ENCODE results near the gene PRRC1.

DNA sequence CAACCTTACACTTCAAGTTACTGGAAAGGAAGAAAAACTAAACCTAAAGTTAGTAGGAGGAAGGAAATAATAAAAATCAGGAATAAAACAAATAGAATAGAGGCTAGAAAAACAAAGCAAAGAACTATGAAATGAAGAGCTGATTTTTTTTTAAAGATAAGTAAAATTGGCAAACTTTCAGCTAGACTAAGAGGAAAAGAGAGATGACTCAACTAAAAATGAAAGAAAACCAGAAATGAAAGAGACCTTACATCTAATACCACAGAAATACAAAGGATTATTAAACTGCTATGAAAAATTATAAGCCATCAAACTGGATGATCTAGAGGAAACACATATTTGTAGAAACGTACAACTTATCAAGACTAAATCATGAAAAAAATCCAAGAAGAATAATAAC lies 60.0 kb downstream of the PRRC1 start:
- TF ChIP-seq, protein P1, sequence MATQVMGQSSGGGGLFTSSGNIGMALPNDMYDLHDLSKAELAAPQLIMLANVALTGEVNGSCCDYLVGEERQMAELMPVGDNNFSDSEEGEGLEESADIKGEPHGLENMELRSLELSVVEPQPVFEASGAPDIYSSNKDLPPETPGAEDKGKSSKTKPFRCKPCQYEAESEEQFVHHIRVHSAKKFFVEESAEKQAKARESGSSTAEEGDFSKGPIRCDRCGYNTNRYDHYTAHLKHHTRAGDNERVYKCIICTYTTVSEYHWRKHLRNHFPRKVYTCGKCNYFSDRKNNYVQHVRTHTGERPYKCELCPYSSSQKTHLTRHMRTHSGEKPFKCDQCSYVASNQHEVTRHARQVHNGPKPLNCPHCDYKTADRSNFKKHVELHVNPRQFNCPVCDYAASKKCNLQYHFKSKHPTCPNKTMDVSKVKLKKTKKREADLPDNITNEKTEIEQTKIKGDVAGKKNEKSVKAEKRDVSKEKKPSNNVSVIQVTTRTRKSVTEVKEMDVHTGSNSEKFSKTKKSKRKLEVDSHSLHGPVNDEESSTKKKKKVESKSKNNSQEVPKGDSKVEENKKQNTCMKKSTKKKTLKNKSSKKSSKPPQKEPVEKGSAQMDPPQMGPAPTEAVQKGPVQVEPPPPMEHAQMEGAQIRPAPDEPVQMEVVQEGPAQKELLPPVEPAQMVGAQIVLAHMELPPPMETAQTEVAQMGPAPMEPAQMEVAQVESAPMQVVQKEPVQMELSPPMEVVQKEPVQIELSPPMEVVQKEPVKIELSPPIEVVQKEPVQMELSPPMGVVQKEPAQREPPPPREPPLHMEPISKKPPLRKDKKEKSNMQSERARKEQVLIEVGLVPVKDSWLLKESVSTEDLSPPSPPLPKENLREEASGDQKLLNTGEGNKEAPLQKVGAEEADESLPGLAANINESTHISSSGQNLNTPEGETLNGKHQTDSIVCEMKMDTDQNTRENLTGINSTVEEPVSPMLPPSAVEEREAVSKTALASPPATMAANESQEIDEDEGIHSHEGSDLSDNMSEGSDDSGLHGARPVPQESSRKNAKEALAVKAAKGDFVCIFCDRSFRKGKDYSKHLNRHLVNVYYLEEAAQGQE (IDR thresholded peaks at IDR 0.05; ENCODE audit: low read depth), result no peak
- TF ChIP-seq, protein P2, sequence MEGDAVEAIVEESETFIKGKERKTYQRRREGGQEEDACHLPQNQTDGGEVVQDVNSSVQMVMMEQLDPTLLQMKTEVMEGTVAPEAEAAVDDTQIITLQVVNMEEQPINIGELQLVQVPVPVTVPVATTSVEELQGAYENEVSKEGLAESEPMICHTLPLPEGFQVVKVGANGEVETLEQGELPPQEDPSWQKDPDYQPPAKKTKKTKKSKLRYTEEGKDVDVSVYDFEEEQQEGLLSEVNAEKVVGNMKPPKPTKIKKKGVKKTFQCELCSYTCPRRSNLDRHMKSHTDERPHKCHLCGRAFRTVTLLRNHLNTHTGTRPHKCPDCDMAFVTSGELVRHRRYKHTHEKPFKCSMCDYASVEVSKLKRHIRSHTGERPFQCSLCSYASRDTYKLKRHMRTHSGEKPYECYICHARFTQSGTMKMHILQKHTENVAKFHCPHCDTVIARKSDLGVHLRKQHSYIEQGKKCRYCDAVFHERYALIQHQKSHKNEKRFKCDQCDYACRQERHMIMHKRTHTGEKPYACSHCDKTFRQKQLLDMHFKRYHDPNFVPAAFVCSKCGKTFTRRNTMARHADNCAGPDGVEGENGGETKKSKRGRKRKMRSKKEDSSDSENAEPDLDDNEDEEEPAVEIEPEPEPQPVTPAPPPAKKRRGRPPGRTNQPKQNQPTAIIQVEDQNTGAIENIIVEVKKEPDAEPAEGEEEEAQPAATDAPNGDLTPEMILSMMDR (IDR thresholded peaks at IDR 0.05 in 2 of 3, conservative IDR thresholded peaks at IDR 0.05 in 1 of 3; ENCODE audit: borderline replicate concordance in 1 of 3, insufficient read depth in 1 of 3, low read depth in 2 of 3, low read length in 2 of 3), result no peak
- TF ChIP-seq CEBPB (IDR thresholded peaks at IDR 0.05; ENCODE audit: low read depth), result no peak
- no peak for TF ChIP-seq POLR2A (IDR thresholded peaks at IDR 0.05; ENCODE audit: borderline replicate concordance, extremely low read depth, insufficient read depth, insufficient read length)
- TF ChIP-seq SP1 (IDR thresholded peaks at IDR 0.05; ENCODE audit: low read depth), result no peak
- TF ChIP-seq ELF1 (IDR thresholded peaks at IDR 0.05; ENCODE audit: borderline replicate concordance, low read depth), result no peak
- TF ChIP-seq EZH2 (IDR thresholded peaks at IDR 0.05), result no peak

Measured in HCT116 (cell line).